HepG2 (cell line): ENCODE results near the gene KREMEN1.

Source experiments
- ATM ChIP-seq: fragments of 450-650 bp; IDR thresholded peaks from 2 replicates; pipeline ENCODE4 v1.7.1; 2017; ENCODE audit warnings: mild to moderate bottlenecking, borderline replicate concordance
- NCOR1 ChIP-seq: fragments of 200-600 bp; sonication (generic); IDR thresholded peaks from 2 replicates; pipeline ENCODE4 v1.7.0; 2017; ENCODE audit warnings: antibody characterized with exemption, low read length, borderline replicate concordance
- SPEN ChIP-seq: sonication (generic); formaldehyde crosslinking; IDR thresholded peaks from 2 replicates; pipeline ENCODE4 v1.5.1; 2020; ENCODE audit warnings: low read depth, mild to moderate bottlenecking, missing genetic modification reagents
- ZNF274 ChIP-seq: sonication (generic); formaldehyde crosslinking; IDR thresholded peaks from 2 replicates; pipeline ENCODE4 v1.5.1; 2020; ENCODE audit warnings: mild to moderate bottlenecking, missing genetic modification reagents
- ZNF329 ChIP-seq: sonication (generic); formaldehyde crosslinking; IDR thresholded peaks from 2 replicates; pipeline ENCODE4 v1.9.0; 2021; ENCODE audit warnings: low read depth, mild to moderate bottlenecking, missing genetic modification reagents
- ZNF558 ChIP-seq: sonication (generic); formaldehyde crosslinking; IDR thresholded peaks from 2 replicates; pipeline ENCODE4 v1.9.0; 2022; ENCODE audit warnings: mild to moderate bottlenecking, missing genetic modification reagents, borderline replicate concordance

GRCh38 chr22:29195118-29195963, 122.5 kb downstream of the KREMEN1 start:
- no peak for TF ChIP-seq ZNF274 (CRISPR knock-in tag)
- TF ChIP-seq ATM = no peak
- no peak for TF ChIP-seq NCOR1
- no peak for TF ChIP-seq SPEN
- TF ChIP-seq ZNF329 (CRISPR knock-in tag) = no peak
- TF ChIP-seq ZNF558 (CRISPR knock-in tag) = no peak
